ENCODE results near the gene DCBLD2.

DCBLD2 gene

DNA sequence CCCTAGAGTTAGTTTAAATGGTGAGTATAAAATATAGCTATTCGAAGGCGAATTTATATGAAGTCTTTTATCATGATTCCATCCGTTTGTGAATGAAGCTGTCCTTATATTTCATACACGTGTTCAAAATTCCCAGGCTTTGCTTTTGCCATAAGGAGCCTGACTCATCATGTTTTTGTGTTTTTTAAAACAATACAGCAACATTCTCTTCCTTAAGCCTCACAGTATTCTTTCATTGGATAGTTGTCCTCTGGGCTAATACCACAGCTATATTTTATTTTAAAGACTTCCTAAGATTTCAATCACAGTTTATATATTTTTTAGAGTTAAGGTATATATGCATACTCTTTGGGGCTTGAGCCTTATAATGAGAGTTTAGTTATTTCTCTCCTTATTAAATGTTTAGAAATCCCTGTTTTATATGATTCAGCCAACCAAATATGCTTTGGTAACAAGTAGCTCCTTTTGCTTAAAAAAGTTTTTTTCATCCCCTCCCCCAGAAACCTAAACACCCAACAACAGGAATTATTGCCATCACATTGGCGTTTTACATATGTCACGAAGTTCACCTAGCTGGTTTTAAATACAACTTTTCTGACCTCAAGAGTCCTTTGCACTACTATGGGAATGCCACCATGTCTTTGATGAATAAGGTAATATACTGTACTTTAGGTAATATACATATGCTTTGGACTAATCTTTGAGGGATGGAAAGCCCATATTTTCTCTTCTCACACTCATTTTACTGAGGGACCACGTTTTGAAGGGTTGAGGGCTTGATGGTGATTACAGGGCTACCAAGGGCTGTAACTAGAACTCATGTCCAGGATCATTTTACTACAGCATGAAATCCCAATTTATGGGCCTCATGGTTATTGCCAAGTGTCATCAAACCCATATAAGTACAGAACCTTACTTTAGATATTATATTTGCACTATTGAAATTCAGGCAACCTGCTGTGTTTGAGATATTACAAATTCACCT lies 109.9 kb downstream of the DCBLD2 start:
- DNase-seq, result no peak

DNA sequence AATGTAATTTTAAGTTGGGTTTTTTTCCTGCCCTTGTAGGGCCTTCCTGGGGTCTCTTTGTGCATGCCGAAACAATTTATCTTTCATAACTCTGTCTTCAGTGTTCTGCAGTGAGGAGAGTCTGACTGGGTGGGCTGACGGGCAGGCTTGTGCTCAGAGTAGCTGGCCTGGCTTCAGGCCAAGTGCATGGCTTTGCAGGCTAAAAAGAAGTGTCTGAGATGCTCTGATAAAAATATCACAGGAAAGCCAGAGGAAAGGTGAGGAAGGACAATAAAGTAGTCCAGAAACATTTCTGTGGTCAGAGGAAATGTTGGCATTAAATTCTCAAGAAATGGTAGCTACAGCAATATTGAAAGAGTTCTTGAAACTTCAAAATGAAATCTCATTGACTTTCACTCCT lies 112.8 kb downstream of the DCBLD2 start:
- DNase-seq, result no peak

DNA sequence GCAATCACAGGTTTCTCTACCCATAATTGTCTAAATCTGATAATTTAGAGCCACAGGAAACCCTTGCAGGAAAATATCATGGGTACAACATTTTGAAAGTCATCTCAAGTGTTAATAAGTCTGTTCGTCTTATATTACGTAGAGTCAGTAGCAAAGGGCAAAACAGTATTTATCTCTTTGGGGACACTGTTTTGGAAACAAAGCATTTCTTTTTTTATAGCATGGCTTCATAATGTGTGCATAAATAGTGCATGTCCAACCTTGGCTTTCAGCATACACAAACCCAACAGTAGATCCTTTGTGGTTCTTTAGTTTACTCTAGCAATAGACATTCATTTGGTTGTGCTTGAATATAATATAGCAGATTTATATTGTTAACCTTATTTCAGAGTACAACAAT lies 114.3 kb downstream of the DCBLD2 start:
- DNase-seq, result no peak

DNA sequence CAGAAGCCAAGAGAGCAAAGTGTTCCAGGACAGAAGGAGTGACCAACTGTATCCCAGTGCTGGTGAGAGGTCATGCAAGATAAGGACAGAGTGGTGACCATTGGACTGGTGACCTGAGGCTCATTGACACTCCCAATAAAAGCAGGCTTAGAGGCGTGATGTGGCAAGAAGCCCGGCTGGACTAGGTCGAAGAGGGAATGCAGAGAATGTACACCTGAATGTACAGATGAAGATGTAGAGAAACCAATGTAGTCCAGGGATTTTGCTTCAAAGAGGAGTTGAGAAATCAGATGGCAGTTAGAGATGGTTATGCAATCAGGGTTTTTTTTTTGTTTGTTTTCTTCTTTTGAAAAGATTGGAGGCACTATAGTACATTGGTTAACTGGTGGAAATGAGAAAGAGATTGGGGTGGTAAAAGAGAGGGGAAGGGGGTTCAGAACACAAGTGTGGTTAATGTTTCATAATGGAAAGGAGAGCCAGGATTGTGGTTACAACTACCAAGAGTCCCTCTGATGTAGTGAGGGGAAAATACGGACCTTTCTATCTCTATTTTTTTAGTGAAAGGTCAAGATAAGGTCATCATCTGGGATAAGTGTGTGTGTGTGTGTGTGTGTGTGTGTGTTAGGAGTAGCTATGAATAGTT lies 115.0 kb downstream of the DCBLD2 start:
- DNase-seq, result no peak

DNA sequence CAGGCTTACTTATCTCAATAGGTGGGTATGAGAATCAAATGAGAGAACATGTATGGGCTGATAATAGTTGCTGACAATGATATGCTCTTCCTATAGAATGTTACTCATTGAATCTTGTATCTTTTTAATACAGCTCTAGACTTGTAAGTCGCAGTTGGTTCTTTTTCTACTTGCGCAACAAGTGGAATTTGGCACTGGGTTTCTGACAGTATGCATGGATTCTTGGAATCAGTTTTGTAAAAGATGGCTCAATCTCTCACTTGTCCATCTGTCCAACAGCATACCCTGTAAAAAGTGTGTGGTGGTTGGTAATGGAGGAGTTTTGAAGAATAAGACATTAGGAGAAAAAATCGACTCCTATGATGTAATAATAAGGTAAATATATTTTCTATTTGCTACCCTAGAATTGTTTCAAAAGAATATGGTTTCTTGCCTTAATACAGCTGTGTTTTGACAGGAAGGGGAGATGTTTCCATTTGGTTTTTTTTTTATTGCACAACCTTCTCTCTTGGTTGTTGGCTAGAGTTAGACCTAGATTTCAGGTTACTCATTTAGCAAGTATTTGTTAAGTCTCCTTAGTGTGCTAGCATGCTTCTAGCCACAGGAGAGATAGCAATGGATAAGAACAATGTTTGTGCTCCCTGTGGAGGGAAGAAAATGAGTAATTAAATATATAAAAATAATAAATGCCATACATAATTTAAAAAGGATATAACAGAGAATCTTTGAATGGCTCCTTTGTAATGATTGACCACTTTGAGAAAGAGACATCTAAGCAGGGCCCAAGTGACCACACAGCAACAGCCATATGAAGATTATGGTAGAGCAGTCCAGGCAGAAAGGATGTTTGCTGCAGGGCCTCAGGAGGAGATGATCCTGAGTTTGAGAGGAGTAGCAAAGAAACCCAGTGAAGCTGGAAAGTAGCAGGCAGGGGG lies 116.6 kb downstream of the DCBLD2 start:
- DNase-seq, result no peak

GRCh38 chr3:98784042-98784441 lies 117.5 kb downstream of the DCBLD2 start:
- no peak for DNase-seq

GRCh38 chr3:98782824-98783500 lies 118.5 kb downstream of the DCBLD2 start:
- no peak for DNase-seq

DNA sequence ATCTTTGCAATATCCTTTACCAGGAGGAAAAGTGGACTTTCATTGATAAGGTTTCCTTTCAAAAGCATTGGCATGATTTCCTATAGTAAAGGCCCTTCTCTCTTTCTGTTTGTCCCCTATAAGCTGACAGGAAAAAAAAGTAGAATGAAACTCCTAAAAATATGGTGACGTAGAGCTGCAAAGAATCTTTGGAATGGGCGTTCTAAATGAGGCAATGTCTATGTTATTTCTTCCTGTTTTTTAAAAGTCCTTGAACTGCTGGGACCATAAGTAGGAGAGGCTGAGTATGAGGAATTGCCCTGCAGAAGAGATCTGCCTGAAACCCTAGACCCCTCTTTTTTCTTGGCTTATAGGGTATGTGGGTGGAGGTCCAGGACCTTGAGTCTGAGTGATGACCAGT lies 121.2 kb downstream of the DCBLD2 start:
- DNase-seq, result no peak

GRCh38 chr3:98779541-98780335 lies 121.8 kb downstream of the DCBLD2 start:
- no peak for DNase-seq

- peak; percentile 37 for DNase-seq
These were observed 122.6 kb downstream of the DCBLD2 start for GRCh38 chr3:98778852-98779413.

GRCh38 chr3:98778383-98778782 lies 123.1 kb downstream of the DCBLD2 start:
- DNase-seq, result peak; percentile 39

DNA sequence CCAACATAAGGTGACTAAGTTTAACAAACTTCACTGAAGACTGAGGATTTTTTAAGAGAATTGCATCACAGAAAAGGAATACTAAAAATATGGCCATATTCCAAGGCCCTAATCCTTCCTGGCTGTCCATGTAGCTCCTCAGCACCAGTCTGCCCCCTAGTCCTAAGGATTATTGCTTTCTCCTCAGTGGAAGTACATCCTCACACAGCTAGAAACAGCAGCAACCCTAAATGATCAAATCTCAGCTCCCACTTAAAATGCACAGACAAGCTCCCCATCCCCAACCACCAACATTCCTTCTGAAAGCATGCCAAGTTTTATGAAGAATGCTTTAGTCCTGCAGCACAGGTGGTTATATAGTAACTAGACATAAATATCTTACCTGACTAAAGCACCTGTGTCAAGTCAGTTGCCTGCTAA lies 123.7 kb downstream of the DCBLD2 start:
- DNase-seq, result no peak

DNA sequence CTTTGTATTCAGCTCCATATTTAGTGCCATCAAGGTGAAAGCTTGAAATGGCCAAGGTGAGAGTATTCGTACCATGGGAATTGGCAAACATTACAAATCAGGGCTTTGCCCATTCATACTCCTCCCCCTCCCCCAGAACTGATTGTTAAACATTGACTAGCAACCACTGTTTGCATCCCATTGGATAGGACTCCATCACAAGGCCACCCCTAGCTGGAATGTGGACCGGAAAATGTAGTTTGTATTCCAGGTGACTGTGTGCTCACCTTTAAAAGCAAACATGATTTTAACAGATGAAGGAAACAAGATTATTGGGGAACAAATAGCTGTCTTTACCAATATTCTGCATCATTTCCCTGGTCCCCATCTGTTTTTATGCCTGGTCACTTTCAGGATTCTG lies 124.2 kb downstream of the DCBLD2 start:
- no peak for DNase-seq

- no peak for DNase-seq
These were observed 125.4 kb downstream of the DCBLD2 start for GRCh38 chr3:98776140-98776493.

DNA sequence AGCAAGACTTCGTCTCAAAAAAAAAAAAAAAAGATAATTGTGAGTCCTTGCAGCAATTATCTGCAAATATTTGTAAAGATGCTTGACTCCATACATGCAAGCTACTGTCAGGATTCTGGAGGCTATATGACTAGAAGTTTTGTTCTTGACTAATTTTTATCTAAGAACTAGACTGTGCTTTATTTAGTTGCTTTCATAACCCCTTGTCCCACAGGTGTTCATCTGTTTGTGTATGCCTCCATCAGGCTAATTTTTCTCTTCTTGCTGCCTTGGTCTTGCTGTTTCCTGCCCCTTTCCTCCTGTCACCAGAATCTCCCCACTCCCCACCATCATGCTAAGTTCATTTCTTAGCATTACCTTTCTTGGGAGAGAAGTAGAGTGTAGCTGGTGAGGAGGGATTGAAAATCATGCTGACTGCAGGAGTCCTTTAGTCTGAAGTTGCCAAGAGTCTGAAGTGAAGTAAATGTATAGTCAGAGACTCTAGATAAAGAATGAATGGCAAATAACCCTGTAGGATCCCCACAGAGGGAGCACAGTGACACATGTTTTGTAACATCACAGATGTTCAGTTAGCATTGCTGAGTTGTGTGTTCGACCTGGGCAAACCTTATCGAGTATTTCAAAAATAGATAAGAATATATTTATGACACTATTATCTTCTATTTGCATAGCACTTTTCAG lies 125.9 kb downstream of the DCBLD2 start:
- DNase-seq, result no peak

DNA sequence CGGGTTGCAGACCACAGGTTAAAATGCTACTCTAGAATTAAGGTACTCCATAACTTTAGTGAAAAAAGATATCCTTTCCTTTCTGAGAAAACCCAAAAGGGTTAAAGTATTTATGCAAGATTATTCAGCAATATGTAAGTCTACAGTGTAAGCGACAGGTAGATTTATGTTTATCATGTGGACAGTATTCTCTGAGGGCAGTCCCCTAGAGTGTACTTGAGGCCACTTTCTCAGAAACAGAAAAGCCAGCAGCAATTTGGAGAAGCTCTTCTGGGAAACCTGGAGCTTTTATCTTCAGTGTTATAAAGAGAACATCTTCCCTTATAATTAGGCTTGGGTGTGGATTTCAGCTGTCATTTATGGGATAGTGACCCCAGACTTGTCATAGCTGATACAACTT lies 129.5 kb downstream of the DCBLD2 start:
- DNase-seq, result no peak

DNA sequence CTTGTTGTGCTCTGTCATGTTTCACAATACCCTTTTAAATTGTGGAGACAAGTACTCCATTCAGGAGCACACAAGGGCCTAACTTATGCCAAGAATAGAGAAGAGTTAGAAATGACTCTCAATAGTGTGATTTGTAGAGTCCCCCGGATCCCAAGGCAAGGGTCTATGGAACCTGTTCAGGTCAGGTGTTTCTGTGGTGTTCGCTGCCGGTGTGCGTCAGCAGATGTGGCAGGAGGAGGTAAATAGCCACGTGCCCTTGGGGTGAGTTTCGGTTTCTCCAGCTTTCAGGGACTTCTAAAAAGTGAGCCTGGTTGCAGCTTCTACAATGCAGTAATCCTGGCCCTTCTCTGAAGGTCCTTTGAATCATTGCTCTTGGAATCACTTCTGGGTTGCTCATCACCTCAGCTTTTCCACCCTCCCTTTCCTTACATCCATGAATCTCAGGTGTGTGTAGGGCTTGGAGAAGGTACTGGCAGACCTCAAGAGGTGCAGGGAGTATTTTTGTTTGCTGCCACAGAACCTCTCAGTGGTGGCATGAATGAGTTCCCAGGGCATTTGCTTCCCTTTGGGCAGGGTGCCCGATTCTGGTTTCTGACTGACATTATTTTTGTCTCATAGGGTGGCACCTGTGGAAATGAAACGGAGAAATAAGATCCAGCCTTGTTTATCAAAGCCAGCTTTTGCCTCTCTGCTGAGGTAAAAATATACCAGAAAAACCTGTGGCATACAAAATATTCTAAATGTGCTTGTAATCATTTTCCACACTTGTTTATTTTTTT lies 131.0 kb downstream of the DCBLD2 start:
- DNase-seq, result peak; percentile 30

DNA sequence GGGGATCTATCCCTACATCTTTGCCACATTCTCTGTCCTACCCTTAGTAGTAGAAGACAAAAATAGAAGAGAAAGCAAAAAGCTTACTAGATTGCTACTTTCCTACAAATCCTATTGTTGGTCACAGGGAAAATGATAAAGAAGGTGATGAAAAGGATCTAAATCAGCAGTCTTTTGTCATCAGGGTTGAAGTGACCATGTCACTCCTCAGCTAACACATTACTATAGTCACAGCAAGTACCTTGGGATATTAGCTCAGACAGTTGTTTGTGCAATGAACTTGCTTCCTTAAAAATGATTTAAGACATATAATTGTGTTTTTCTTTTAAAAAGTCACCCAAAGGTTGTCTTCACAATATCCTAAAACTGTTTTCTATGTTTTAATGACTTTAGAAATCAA lies 132.0 kb downstream of the DCBLD2 start:
- no peak for DNase-seq

DNA sequence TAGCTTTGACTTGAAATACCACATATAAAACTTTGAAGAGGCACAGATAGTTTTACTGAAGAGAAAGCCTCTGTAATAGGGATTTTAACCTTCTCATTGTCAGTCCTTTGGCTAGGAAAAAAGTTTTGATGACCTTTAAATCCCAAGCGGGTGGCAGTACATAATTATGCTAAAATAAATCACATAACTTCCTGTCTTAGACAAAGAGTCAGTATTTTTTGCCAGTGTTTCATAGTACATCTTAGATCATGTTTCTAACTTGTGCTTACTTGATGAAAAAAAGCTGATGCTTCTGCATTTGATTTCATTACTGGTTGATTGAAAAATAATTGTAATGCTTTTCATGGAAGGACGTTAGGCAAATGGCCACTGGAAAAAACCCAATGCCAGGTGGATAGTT lies 132.5 kb downstream of the DCBLD2 start:
- no peak for DNase-seq

DNA sequence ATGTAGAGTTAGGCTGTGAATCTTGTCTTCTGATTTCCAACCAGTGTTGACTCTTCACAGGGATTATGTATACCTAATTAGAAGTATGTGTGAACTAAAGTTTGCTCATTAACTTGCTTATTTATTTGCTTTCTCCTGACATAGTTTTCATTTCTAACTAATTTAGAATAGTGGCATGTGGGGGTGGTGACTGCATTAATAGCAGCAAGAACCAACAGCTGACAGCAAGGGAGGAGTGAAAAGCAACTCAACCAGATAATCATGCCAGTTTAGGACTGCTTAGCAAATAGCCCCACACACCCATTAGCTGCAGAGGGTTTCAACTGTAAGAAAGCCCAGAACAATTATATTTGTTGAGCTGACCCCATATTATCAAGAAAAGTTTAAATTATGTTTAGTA lies 134.6 kb downstream of the DCBLD2 start:
- no peak for DNase-seq
